Endothelial cell of umbilical vein (primary cell): ENCODE results near the gene PBX3. TPM values are rescaled to one million over a fixed set of nuclear protein-coding genes. Genes with fewer than 3 reads are reported as not detected.

Experiments
- BruUV-seq: library from RNA; stranded (reverse); fragments of 400-500 nt; replicated peaks from 2 replicates; lab custom pipeline; 2021; lab: Mats Ljungman, UMichigan
- CTCF ChIA-PET: fragments of 300-600, 350-600 bp; sonication (Branson Sonifier 250); formaldehyde crosslinking; loops from one replicate; lab custom pipeline; 2021; ENCODE audit warnings: antibody characterized with exemption, inconsistent platforms; lab: Charles Lee
- POLR2A ChIA-PET: fragments of 300-600, 350-600 bp; sonication (Branson Sonifier 250); formaldehyde crosslinking; loops from one replicate; lab custom pipeline; 2021; ENCODE audit warnings: antibody characterized with exemption, inconsistent platforms; lab: Charles Lee
- DNase-seq: peaks from one replicate; pipeline ENCODE4 v3.0.0-alpha.2; 2011; ENCODE audit warnings: low read depth, low spot score
- FAIRE-seq: peaks from 2 replicates; lab custom pipeline; 2011; peaks lifted over from hg19 to GRCh38; lab: Jason Lieb, UNC
- H2AFZ ChIP-seq: 2 replicates; pipeline ENCODE4 v1.6.0; 2012; ENCODE audit warnings: low read depth, low read length, control low read depth, inconsistent platforms
- H3K27ac ChIP-seq: 2 replicates; pipeline ENCODE4 v1.5.1; 2011; ENCODE audit warnings: low read depth, mild to moderate bottlenecking, control low read depth, low read length, moderate library complexity; ENCODE audit not compliant: insufficient read depth
- H3K27me3 ChIP-seq, 2 experiments: 2 replicates each; pipeline versions ENCODE4 v1.6.0 to v1.6.1; 2011; ENCODE audit warnings: low read length in 2 of 2, mixed read lengths in 1 of 2; ENCODE audit not compliant: control insufficient read depth in 2 of 2, insufficient read depth in 2 of 2
- H3K36me3 ChIP-seq, 2 experiments: 2 replicates in 1 of 2; 3 replicates in 1 of 2; pipeline ENCODE4 v1.5.1; 2011; ENCODE audit warnings: low read length in 2 of 2, mild to moderate bottlenecking in 1 of 2, moderate library complexity in 1 of 2; ENCODE audit not compliant: control insufficient read depth in 2 of 2, insufficient read depth in 2 of 2; ENCODE audit errors: extremely low read depth in 1 of 2
- H3K4me1 ChIP-seq: 3 replicates; pipeline ENCODE4 v1.5.1; 2011; ENCODE audit warnings: mild to moderate bottlenecking, low read length; ENCODE audit not compliant: control insufficient read depth, insufficient read depth; ENCODE audit errors: extremely low read depth
- H3K4me2 ChIP-seq: 2 replicates; pipeline ENCODE4 v1.6.1; 2011; ENCODE audit warnings: low read length, control low read depth, mixed read lengths; ENCODE audit not compliant: insufficient read depth
- H3K4me3 ChIP-seq, 3 experiments: fragments of 200-600 bp in 1 of 3; sonication (generic), shearing (Covaris generic) in 1 of 3; replicated peaks in 1 of 3; 2 replicates each; pipeline ENCODE4 v1.5.1; 2011 to 2016; ENCODE audit warnings: control low read depth in 3 of 3, low read length in 3 of 3, mild to moderate bottlenecking in 2 of 3, inconsistent platforms in 1 of 3, low read depth in 1 of 3, moderate library complexity in 1 of 3; ENCODE audit not compliant: insufficient read depth in 1 of 3
- H3K79me2 ChIP-seq: 2 replicates; pipeline ENCODE4 v1.6.0; 2012; ENCODE audit warnings: low read length, inconsistent platforms; ENCODE audit not compliant: control insufficient read depth, insufficient read depth
- H3K9ac ChIP-seq: replicated peaks from 2 replicates; pipeline ENCODE3; 2011; ENCODE audit warnings: low read length, control low read depth; ENCODE audit not compliant: insufficient read depth; ENCODE audit errors: extremely low read depth
- H3K9me1 ChIP-seq: replicated peaks from 3 replicates; pipeline ENCODE4 v1.6.0; 2011; ENCODE audit warnings: mild to moderate bottlenecking, low read length; ENCODE audit not compliant: control insufficient read depth, insufficient read depth; ENCODE audit errors: extremely low read depth
- H3K9me3 ChIP-seq: replicated peaks from 2 replicates; pipeline ENCODE4 v1.5.1; 2012; ENCODE audit warnings: low read length, inconsistent platforms; ENCODE audit not compliant: control insufficient read depth, insufficient read depth
- H4K20me1 ChIP-seq: replicated peaks from 2 replicates; pipeline ENCODE3; 2011; ENCODE audit warnings: mild to moderate bottlenecking, low read length; ENCODE audit not compliant: control insufficient read depth, insufficient read depth; ENCODE audit errors: extremely low read depth
- CTCF ChIP-seq, 2 donors: IDR thresholded peaks; 1 replicate in 1 of 2; 2 replicates in 1 of 2; pipeline ENCODE4 v1.5.1; 2011; ENCODE audit warnings: low read length in 2 of 2, mild to moderate bottlenecking in 2 of 2, moderate library complexity in 2 of 2, control low read depth in 1 of 2, inconsistent platforms in 1 of 2, low read depth in 1 of 2; ENCODE audit not compliant: insufficient read depth in 1 of 2; ENCODE audit errors: extremely low read depth in 1 of 2
- EZH2 ChIP-seq: IDR thresholded peaks from 2 replicates; pipeline ENCODE4 v1.6.1; 2012; ENCODE audit warnings: borderline replicate concordance, low read depth, mild to moderate bottlenecking, moderate library complexity, low read length, inconsistent platforms; ENCODE audit not compliant: severe bottlenecking
- FOS ChIP-seq: IDR thresholded peaks from 2 replicates; pipeline ENCODE4 v1.6.1; 2011; ENCODE audit warnings: mild to moderate bottlenecking, low read length, moderate library complexity, borderline replicate concordance; ENCODE audit not compliant: insufficient read depth
- GATA2 ChIP-seq: IDR thresholded peaks from 2 replicates; pipeline ENCODE4 v1.7.0; 2011; ENCODE audit warnings: low read depth, mild to moderate bottlenecking, moderate library complexity, mixed read lengths, low read length; ENCODE audit not compliant: insufficient read length, insufficient read depth
- JUN ChIP-seq: IDR thresholded peaks from 2 replicates; pipeline ENCODE4 v1.6.1; 2011; ENCODE audit warnings: borderline replicate concordance, low read depth; ENCODE audit not compliant: insufficient read length, insufficient read depth
- MAX ChIP-seq: IDR thresholded peaks from 2 replicates; pipeline ENCODE4 v1.6.1; 2011; ENCODE audit not compliant: insufficient read depth, insufficient read length
- MYC ChIP-seq: IDR thresholded peaks from one replicate; pipeline ENCODE4 v1.6.1; 2011; ENCODE audit warnings: mild to moderate bottlenecking, low read depth, low read length
- POLR2A ChIP-seq: IDR thresholded peaks from 2 replicates; pipeline ENCODE4 v1.6.1; 2012; ENCODE audit warnings: low read depth, mild to moderate bottlenecking, control low read depth, low read length
- POLR2AphosphoS5 ChIP-seq: IDR thresholded peaks from 2 replicates; pipeline ENCODE4 v1.6.1; 2012; ENCODE audit warnings: low read depth, mild to moderate bottlenecking, control low read depth, low read length, moderate library complexity; ENCODE audit not compliant: insufficient read depth
- dilution Hi-C: fragments of 300-500 bp; cut with MboI; formaldehyde crosslinking; loops from one replicate; pipeline ENCODE4 v1.15.0; 2019; ENCODE audit warnings: low sequenced_read_pairs; ENCODE audit not compliant: extremely low pct_ligation_motif_present
- intact Hi-C: fragments of 100-400 bp; cut with micrococcal nuclease; formaldehyde crosslinking; loops from one replicate; pipeline ENCODE4 v1.10.0; 2022
- polyA plus RNA-seq, 4 experiments: library from polyadenylated mRNA; depleted of rRNA in 3 of 4; stranded (reverse) in 3 of 4; unstranded in 1 of 4; fragments of >200 nt; gene quantifications; 2 replicates each; pipeline versions ENCODE4 v1.2.1 to v1.2.3, GENCODE V29; 2011 to 2012; ENCODE audit warnings: missing spikeins in 1 of 4
- total RNA-seq: library from RNA; stranded (reverse); gene quantifications from 2 replicates; pipeline ENCODE4 v1.2.3, GENCODE V29; 2021

Gene PBX3
- total and polyA plus RNA-seq, 2 donors (not counting 3 experiments of a cell fraction or from before 2014, with no cell fraction given), result 18.8 to 42.0 TPM

- Histone ChIP-seq H3K9me1 (no peaks in the 10 kb centered on the region), H3K9me3 (no peaks in the 10 kb centered on the region), H3K4me2 (no peak overlapping the region), H2AFZ (no peak overlapping the region), H3K27me3 (no peaks in the 10 kb centered on the region), H3K4me3 (no peak overlapping the region), H4K20me1 (no peaks in the 10 kb centered on the region), H3K27ac (no peak overlapping the region), H3K9ac (no peak overlapping the region), H3K79me2 (peaks cover 4% of the 10 kb centered on the region), H3K4me1 (peaks cover 9% of the 10 kb centered on the region), H3K36me3 (no peaks in the 10 kb centered on the region)
- DNase-seq, result peak; percentile 44
- FAIRE-seq, result no peak
- intact Hi-C loops (no loop called here), dilution Hi-C loops (no loop called here)
- POLR2A ChIA-PET, result no interaction called here
- CTCF ChIA-PET, result interaction anchor here (1.0 to 1.4 kb wide), 2 partner anchors 10 to 45 kb away, joined by 4 read pairs; no protein-coding TSS in a partner anchor
- TF ChIP-seq POLR2A (no peak), FOS (no peak), GATA2 (no peak), MAX (no peak), MYC (no peak), POLR2AphosphoS5 (no peak), CTCF (IDR thresholded peaks at IDR 0.05; ENCODE audit: extremely low read depth in 1 of 2, insufficient read depth in 1 of 2, low read depth in 1 of 2, low read length in 2 of 2) (no peak), EZH2 (no peak), JUN (no peak)
- BruUV-seq, result no TSS peak
Observed at GRCh38 chr9:125904155-125904851, 157.1 kb downstream of the PBX3 start.
